ENCODE measurements around the gene RNF157. TPM values are rescaled to one million over a fixed set of nuclear protein-coding genes. Genes with fewer than 3 reads are reported as not detected.

Gene RNF157
- total and polyA plus RNA-seq, 10 of the 15 experiments (the other 5 are each of a cell fraction or from before 2014, with no cell fraction given), result 1.4 to 15.9 (median 9.6) TPM

DNA sequence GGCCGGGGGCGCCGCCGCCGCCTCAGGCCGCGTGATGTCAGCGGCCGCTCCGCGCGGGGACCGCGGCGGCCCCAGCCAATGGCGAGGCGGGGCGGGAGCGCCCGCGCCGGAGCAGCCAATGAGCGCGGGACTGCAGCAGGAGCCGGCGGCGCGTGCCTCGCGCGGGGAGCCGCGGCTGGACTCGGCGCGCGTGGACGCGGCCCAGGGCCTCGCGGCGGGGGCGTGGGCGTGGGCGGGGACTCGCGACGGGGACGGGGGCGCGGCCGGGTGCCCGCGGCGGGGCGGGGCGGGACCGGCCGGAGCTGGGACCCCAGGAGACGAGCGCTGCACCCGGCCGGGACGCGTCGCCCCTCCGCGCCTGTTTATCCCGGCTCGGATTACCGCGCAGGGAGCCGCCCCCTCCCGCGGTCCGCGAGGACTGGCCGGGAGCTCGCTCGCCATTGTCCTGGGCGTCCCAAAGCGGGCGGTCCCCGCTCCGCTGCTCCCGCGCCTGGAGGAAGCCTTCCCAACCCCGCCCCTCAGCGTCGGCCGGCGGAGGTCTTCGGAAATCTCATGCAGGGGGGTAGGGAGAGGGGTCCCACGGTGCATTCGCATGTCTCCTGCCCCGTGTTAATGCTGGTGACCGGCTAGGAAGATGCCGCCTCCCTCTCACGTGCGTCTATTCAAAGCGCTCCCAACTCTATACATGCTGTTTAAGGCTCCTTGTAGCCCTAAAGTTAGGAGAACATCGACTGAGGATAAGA is at the start of gene RNF157 (continued):
- TF ChIP-seq WRNIP1 (IDR thresholded peaks at IDR 0.05; ENCODE audit: borderline replicate concordance, low read depth, low read length) (no peak), NFYB (IDR thresholded peaks at IDR 0.05; ENCODE audit: insufficient read depth, low read depth, low read length) (peak; percentile 96), POU2F2 (IDR thresholded peaks at IDR 0.05; ENCODE audit: borderline replicate concordance, low read depth, low read length) (no peak), BMI1 (IDR thresholded peaks at IDR 0.05; ENCODE audit: borderline replicate concordance) (no peak), EED (IDR thresholded peaks at IDR 0.05; ENCODE audit: low read depth) (0 out of 2 replicates have a peak, but pooled peaks have one; percentile 21), ATF7 (IDR thresholded peaks at IDR 0.05; ENCODE audit: low read depth) (no peak), BRCA1 (IDR thresholded peaks at IDR 0.05; ENCODE audit: low read depth, low read length) (no peak), RBBP5 (conservative IDR thresholded peaks at IDR 0.05) (no peak), ZZZ3 (IDR thresholded peaks at IDR 0.05; ENCODE audit: control insufficient read depth, insufficient read length, low read depth) (no peak), JUNB (IDR thresholded peaks at IDR 0.05) (no peak), BHLHE40 (IDR thresholded peaks at IDR 0.05; ENCODE audit: borderline replicate concordance in 1 of 2, low read depth in 2 of 2, low read length in 1 of 2) (peak; percentile 69 to 92; a peak in 3 of 4 replicates), PAX8 (IDR thresholded peaks at IDR 0.05) (no peak), RELA (IDR thresholded peaks at IDR 0.05; ENCODE audit: borderline replicate concordance, partially characterized antibody) (no peak), SUPT20H (IDR thresholded peaks at IDR 0.05; ENCODE audit: borderline replicate concordance, control insufficient read depth, low read depth, low read length) (no peak), ZNF622 (IDR thresholded peaks at IDR 0.05) (no peak), TAF1 (IDR thresholded peaks at IDR 0.05; ENCODE audit: borderline replicate concordance, low read depth, low read length) (no peak), SREBF2 (IDR thresholded peaks at IDR 0.05; ENCODE audit: low read length) (no peak), MTA2 (IDR thresholded peaks at IDR 0.05; ENCODE audit: low read depth) (no peak), EGR1 (IDR thresholded peaks at IDR 0.05; ENCODE audit: borderline replicate concordance in 1 of 2, low read depth in 2 of 2, low read length in 2 of 2) (no peak; a peak in 1 of 3 replicates)
- TF ChIP-seq, protein P1, sequence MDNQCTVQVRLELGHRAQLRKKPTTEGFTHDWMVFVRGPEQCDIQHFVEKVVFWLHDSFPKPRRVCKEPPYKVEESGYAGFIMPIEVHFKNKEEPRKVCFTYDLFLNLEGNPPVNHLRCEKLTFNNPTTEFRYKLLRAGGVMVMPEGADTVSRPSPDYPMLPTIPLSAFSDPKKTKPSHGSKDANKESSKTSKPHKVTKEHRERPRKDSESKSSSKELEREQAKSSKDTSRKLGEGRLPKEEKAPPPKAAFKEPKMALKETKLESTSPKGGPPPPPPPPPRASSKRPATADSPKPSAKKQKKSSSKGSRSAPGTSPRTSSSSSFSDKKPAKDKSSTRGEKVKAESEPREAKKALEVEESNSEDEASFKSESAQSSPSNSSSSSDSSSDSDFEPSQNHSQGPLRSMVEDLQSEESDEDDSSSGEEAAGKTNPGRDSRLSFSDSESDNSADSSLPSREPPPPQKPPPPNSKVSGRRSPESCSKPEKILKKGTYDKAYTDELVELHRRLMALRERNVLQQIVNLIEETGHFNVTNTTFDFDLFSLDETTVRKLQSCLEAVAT (IDR thresholded peaks at IDR 0.05), result no peak
- TF ChIP-seq, protein P2, sequence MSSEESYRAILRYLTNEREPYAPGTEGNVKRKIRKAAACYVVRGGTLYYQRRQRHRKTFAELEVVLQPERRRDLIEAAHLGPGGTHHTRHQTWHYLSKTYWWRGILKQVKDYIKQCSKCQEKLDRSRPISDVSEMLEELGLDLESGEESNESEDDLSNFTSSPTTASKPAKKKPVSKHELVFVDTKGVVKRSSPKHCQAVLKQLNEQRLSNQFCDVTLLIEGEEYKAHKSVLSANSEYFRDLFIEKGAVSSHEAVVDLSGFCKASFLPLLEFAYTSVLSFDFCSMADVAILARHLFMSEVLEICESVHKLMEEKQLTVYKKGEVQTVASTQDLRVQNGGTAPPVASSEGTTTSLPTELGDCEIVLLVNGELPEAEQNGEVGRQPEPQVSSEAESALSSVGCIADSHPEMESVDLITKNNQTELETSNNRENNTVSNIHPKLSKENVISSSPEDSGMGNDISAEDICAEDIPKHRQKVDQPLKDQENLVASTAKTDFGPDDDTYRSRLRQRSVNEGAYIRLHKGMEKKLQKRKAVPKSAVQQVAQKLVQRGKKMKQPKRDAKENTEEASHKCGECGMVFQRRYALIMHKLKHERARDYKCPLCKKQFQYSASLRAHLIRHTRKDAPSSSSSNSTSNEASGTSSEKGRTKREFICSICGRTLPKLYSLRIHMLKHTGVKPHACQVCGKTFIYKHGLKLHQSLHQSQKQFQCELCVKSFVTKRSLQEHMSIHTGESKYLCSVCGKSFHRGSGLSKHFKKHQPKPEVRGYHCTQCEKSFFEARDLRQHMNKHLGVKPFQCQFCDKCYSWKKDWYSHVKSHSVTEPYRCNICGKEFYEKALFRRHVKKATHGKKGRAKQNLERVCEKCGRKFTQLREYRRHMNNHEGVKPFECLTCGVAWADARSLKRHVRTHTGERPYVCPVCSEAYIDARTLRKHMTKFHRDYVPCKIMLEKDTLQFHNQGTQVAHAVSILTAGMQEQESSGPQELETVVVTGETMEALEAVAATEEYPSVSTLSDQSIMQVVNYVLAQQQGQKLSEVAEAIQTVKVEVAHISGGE (CRISPR knock-in tag; IDR thresholded peaks at IDR 0.05), result no peak
- TF ChIP-seq, protein P3, sequence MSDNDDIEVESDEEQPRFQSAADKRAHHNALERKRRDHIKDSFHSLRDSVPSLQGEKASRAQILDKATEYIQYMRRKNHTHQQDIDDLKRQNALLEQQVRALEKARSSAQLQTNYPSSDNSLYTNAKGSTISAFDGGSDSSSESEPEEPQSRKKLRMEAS (IDR thresholded peaks at IDR 0.05; ENCODE audit: low read depth, low read length), result 0 out of 2 replicates have a peak, but pooled peaks have one; percentile 59
- TF ChIP-seq, protein P4, sequence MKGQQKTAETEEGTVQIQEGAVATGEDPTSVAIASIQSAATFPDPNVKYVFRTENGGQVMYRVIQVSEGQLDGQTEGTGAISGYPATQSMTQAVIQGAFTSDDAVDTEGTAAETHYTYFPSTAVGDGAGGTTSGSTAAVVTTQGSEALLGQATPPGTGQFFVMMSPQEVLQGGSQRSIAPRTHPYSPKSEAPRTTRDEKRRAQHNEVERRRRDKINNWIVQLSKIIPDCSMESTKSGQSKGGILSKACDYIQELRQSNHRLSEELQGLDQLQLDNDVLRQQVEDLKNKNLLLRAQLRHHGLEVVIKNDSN (IDR thresholded peaks at IDR 0.05; ENCODE audit: borderline replicate concordance, extremely low read length, insufficient read depth, low read depth, low read length), result peak; percentile 64

Measured in GM12878 (cell line).